HG03025 (cell line): ENCODE results near the gene CALN1.
"Not testable (repeated sequence)": the region's sequence is repeated elsewhere in the genome, so short reads cannot be mapped to it uniquely, and the experiment has no call there.

ENCODE experiments used
- ATAC-seq: cut with Tn5 transposase; IDR thresholded peaks from one replicate; pipeline ENCODE4 v1.9.1; 2021; ENCODE audit warnings: mild to moderate bottlenecking, moderate library complexity; ENCODE audit not compliant: unreplicated experiment, low FRiP score

The CALN1 gene

GRCh38 chr7:72409638-72410015, 2.5 kb downstream of the CALN1 start:
- no peak for ATAC-seq

- no peak for ATAC-seq
These were observed 3.0 kb downstream of the CALN1 start for GRCh38 chr7:72408966-72409637.

GRCh38 chr7:72406820-72407403, 5.2 kb downstream of the CALN1 start:
- no peak for ATAC-seq

- ATAC-seq: no peak
These were observed 6.3 kb downstream of the CALN1 start for GRCh38 chr7:72405871-72406270.

- ATAC-seq: no peak
These were observed 6.7 kb downstream of the CALN1 start for GRCh38 chr7:72405418-72405817.

GRCh38 chr7:72404743-72405142, 7.4 kb downstream of the CALN1 start:
- no peak for ATAC-seq

- ATAC-seq: no peak
These were observed 8.6 kb downstream of the CALN1 start for GRCh38 chr7:72403458-72404076.

- no peak for ATAC-seq
These were observed 18.1 kb downstream of the CALN1 start for GRCh38 chr7:72394016-72394415.

GRCh38 chr7:72391821-72392377, 20.2 kb downstream of the CALN1 start:
- no peak for ATAC-seq

- ATAC-seq: no peak
These were observed 26.0 kb downstream of the CALN1 start for GRCh38 chr7:72386118-72386517.

GRCh38 chr7:72362246-72362645, 49.9 kb downstream of the CALN1 start:
- ATAC-seq: no peak

GRCh38 chr7:72345208-72345727, 66.9 kb downstream of the CALN1 start:
- no peak for ATAC-seq

GRCh38 chr7:72343991-72344390, 68.1 kb downstream of the CALN1 start:
- no peak for ATAC-seq

- ATAC-seq: not testable (repeated sequence)
These were observed 68.8 kb downstream of the CALN1 start for GRCh38 chr7:72343354-72343753.

GRCh38 chr7:72337390-72338167, 74.6 kb downstream of the CALN1 start:
- ATAC-seq: no peak

GRCh38 chr7:72336632-72337389, 75.3 kb downstream of the CALN1 start:
- no peak for ATAC-seq

GRCh38 chr7:72336382-72336631, 75.8 kb downstream of the CALN1 start:
- ATAC-seq: no peak

- ATAC-seq: no peak
These were observed 76.4 kb downstream of the CALN1 start for GRCh38 chr7:72335561-72336381.

- ATAC-seq: no peak
These were observed 77.4 kb downstream of the CALN1 start for GRCh38 chr7:72334698-72335097.
